H9 (cell line): ENCODE results near the gene GALNT7. TPM values are rescaled to one million over a fixed set of nuclear protein-coding genes. Genes with fewer than 3 reads are reported as not detected.

Source experiments
- DNase-seq: peaks from one replicate; pipeline ENCODE4 v3.0.0-alpha.2; 2017
- H2AFZ ChIP-seq: one replicate; pipeline ENCODE4 v1.6.1; 2013; ENCODE audit warnings: mild to moderate bottlenecking, low read length, control low read depth, moderate library complexity
- H2AK5ac ChIP-seq: 2 replicates; pipeline ENCODE4 v1.6.1; 2013; ENCODE audit warnings: low read length, control low read depth, mixed read lengths; ENCODE audit not compliant: insufficient read length
- H2BK120ac ChIP-seq: one replicate; pipeline ENCODE4 v1.6.1; 2013; ENCODE audit warnings: low read depth, mild to moderate bottlenecking, low read length, control low read depth, inconsistent platforms; ENCODE audit not compliant: poor library complexity, severe bottlenecking
- H2BK12ac ChIP-seq: 2 replicates; pipeline ENCODE4 v1.6.1; 2013; ENCODE audit warnings: low read length, control low read depth, mixed read lengths, low read depth; ENCODE audit not compliant: insufficient read length
- H2BK15ac ChIP-seq: 2 replicates; pipeline ENCODE4 v1.6.1; 2013; ENCODE audit warnings: low read depth, low read length, control low read depth
- H2BK20ac ChIP-seq: one replicate; pipeline ENCODE4 v1.6.1; 2013; ENCODE audit warnings: low read depth, mild to moderate bottlenecking, low read length, control low read depth, inconsistent platforms; ENCODE audit not compliant: poor library complexity, severe bottlenecking
- H2BK5ac ChIP-seq: 2 replicates; pipeline ENCODE4 v1.6.1; 2013; ENCODE audit warnings: low read length, control low read depth, mixed read lengths; ENCODE audit not compliant: insufficient read length
- H3K14ac ChIP-seq: 2 replicates; pipeline ENCODE4 v1.6.1; 2013; ENCODE audit warnings: low read length, control low read depth; ENCODE audit not compliant: insufficient read depth
- H3K18ac ChIP-seq: 2 replicates; pipeline ENCODE4 v1.6.1; 2013; ENCODE audit warnings: low read depth, mild to moderate bottlenecking, mixed read lengths, low read length, control low read depth; ENCODE audit not compliant: insufficient read length
- H3K23ac ChIP-seq: 2 replicates; pipeline ENCODE4 v1.6.1; 2013; ENCODE audit warnings: low read length, control low read depth, mixed read lengths, low read depth; ENCODE audit not compliant: insufficient read length
- H3K23me2 ChIP-seq: 2 replicates; pipeline ENCODE4 v1.6.1; 2013; ENCODE audit warnings: low read depth, mild to moderate bottlenecking, mixed read lengths, low read length, control low read depth; ENCODE audit not compliant: insufficient read length, poor library complexity, severe bottlenecking
- H3K27ac ChIP-seq: 2 replicates; pipeline ENCODE4 v1.5.1; 2013; ENCODE audit warnings: low read length, control low read depth, mixed read lengths, low read depth; ENCODE audit not compliant: insufficient read length
- H3K27me3 ChIP-seq: 2 replicates; pipeline ENCODE4 v1.6.1; 2013; ENCODE audit warnings: low read length, control low read depth, inconsistent platforms; ENCODE audit not compliant: insufficient read depth
- H3K4ac ChIP-seq: 2 replicates; pipeline ENCODE4 v1.6.1; 2013; ENCODE audit warnings: low read depth, mild to moderate bottlenecking, control low read depth, inconsistent platforms, low read length, moderate library complexity
- H3K4me1 ChIP-seq: 2 replicates; pipeline ENCODE4 v1.6.1; 2013; ENCODE audit warnings: low read length, control low read depth, inconsistent platforms; ENCODE audit not compliant: insufficient read depth
- H3K4me2 ChIP-seq: 2 replicates; pipeline ENCODE4 v1.6.1; 2013; ENCODE audit warnings: low read length, control low read depth, mixed read lengths; ENCODE audit not compliant: insufficient read length, insufficient read depth
- H3K56ac ChIP-seq: 2 replicates; pipeline ENCODE4 v1.6.1; 2013; ENCODE audit warnings: low read depth, mild to moderate bottlenecking, mixed read lengths, low read length, control low read depth; ENCODE audit not compliant: insufficient read length
- H3K79me1 ChIP-seq: 2 replicates; pipeline ENCODE4 v1.6.1; 2013; ENCODE audit warnings: low read depth, mild to moderate bottlenecking, moderate library complexity, low read length, control low read depth, inconsistent platforms; ENCODE audit not compliant: insufficient read depth, poor library complexity, severe bottlenecking
- H3K79me2 ChIP-seq: 2 replicates; pipeline ENCODE4 v1.6.1; 2013; ENCODE audit warnings: low read length, control low read depth, inconsistent platforms; ENCODE audit not compliant: insufficient read depth
- H3K9ac ChIP-seq: 2 replicates; pipeline ENCODE4 v1.6.1; 2013; ENCODE audit warnings: low read length, control low read depth, mixed read lengths; ENCODE audit not compliant: insufficient read length; ENCODE audit errors: extremely low read depth
- H3K9me3 ChIP-seq: one replicate; pipeline ENCODE4 v1.6.1; 2013; ENCODE audit warnings: low read depth, low read length, inconsistent platforms; ENCODE audit not compliant: control insufficient read depth
- H3T11ph ChIP-seq: one replicate; pipeline ENCODE4 v1.6.1; 2013; ENCODE audit warnings: mild to moderate bottlenecking, low read length, control low read depth, inconsistent platforms
- H4K20me1 ChIP-seq: one replicate; pipeline ENCODE4 v1.6.1; 2013; ENCODE audit not compliant: control insufficient read depth, insufficient read length, insufficient read depth
- H4K5ac ChIP-seq: 2 replicates; pipeline ENCODE4 v1.6.1; 2013; ENCODE audit warnings: low read depth, mild to moderate bottlenecking, mixed read lengths, low read length, control low read depth; ENCODE audit not compliant: insufficient read length
- H4K8ac ChIP-seq: replicated peaks from 2 replicates; pipeline ENCODE4 v1.6.1; 2013; ENCODE audit warnings: low read length, control low read depth, mixed read lengths, low read depth; ENCODE audit not compliant: insufficient read length
- H4K91ac ChIP-seq: 2 replicates; pipeline ENCODE4 v1.6.1; 2013; ENCODE audit warnings: low read depth, mild to moderate bottlenecking, moderate library complexity, mixed read lengths, low read length, control low read depth; ENCODE audit not compliant: insufficient read length
- H3K27ac Mint-ChIP-seq, 3 experiments: 2 replicates in 2 of 3; 3 replicates in 1 of 3; pipeline ENCODE4 v1.8.0; 2020 to 2021; ENCODE audit warnings: mixed read lengths in 3 of 3, mild to moderate bottlenecking in 1 of 3, moderate library complexity in 1 of 3
- H3K27me3 Mint-ChIP-seq: 2 replicates; pipeline ENCODE4 v1.8.0; 2021; ENCODE audit warnings: low read depth, mild to moderate bottlenecking, moderate library complexity, mixed read lengths
- H3K36me3 Mint-ChIP-seq, 3 experiments: 2 replicates in 2 of 3; 3 replicates in 1 of 3; pipeline ENCODE4 v1.8.0; 2020 to 2021; ENCODE audit warnings: low read depth in 3 of 3, mixed read lengths in 3 of 3; ENCODE audit not compliant: insufficient read depth in 1 of 3
- H3K4me1 Mint-ChIP-seq, 2 experiments: 2 replicates each; pipeline ENCODE4 v1.8.0; 2020; ENCODE audit warnings: mixed read lengths in 2 of 2
- H3K4me3 Mint-ChIP-seq, 2 experiments: 2 replicates in 1 of 2; 3 replicates in 1 of 2; pipeline ENCODE4 v1.8.0; 2020 to 2021; ENCODE audit warnings: mild to moderate bottlenecking in 2 of 2, mixed read lengths in 2 of 2, moderate library complexity in 1 of 2
- H3K9me3 Mint-ChIP-seq, 2 experiments: 2 replicates in 1 of 2; 3 replicates in 1 of 2; pipeline ENCODE4 v1.8.0; 2020; ENCODE audit warnings: mild to moderate bottlenecking in 2 of 2, mixed read lengths in 2 of 2, moderate library complexity in 1 of 2
- CTCF ChIP-seq: fragments of 200-600 bp; sonication (generic); conservative IDR thresholded peaks from 3 replicates; pipeline ENCODE4 v1.8.0; 2021; ENCODE audit warnings: antibody characterized with exemption, mild to moderate bottlenecking
- total RNA-seq: library from RNA; stranded (reverse); gene quantifications from 2 replicates; pipeline ENCODE4 v1.2.1, GENCODE V29; 2021

GALNT7 gene
- total RNA-seq, 1 experiment from 2014 or later = 57.3 TPM

DNA sequence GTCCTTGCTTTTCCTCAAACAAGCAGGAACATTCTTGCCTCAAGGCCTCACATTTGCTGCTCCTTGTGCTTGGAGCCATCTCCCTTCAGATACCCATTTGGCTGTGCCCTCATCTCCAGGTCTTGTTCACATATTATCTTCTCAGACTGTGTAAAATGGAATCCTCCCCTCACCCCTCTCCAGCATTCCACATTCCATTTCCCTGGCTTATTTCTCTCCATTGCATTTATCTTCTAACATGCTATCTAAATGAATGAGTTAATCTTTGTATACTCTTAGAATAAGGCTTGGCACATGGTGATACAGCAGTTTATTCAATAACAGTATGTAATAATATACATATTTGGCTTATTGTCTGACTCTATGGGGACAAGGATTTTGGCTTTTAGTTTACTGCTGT, 8.8 kb upstream of the GALNT7 start:
- H3K9me3 ChIP-seq = no peaks in the 10 kb centered on the region
- no peak overlapping the region for H2BK120ac ChIP-seq
- no peak overlapping the region for H2AK5ac ChIP-seq
- no peak overlapping the region for H4K5ac ChIP-seq
- H3K23me2 ChIP-seq = no peaks in the 10 kb centered on the region
- no peak for DNase-seq
- peaks cover under 1 to 5% (median under 1%) of the 10 kb centered on the region in 3 experiments; a peak in 4 of 7 replicates for H3K36me3 Mint-ChIP-seq
- TF ChIP-seq CTCF = no peak
- no peaks in the 10 kb centered on the region for H3K27me3 Mint-ChIP-seq
- no peaks in the 10 kb centered on the region for H3K79me1 ChIP-seq
- H3K27ac Mint-ChIP-seq = peak overlapping the region in 1 of 3 experiments; percentile 43; a peak in 2 of 7 replicates
- no peak overlapping the region for H3K4me3 Mint-ChIP-seq
- no peaks in the 10 kb centered on the region for H3K4me1 ChIP-seq
- H3K4me2 ChIP-seq = no peak overlapping the region
- peaks cover 5 to 8% of the 10 kb centered on the region in 2 experiments for H3K4me1 Mint-ChIP-seq
- H2BK5ac ChIP-seq = no peak overlapping the region
- H3K9me3 Mint-ChIP-seq = no peaks in the 10 kb centered on the region
- no peak overlapping the region for H3K18ac ChIP-seq
- no peak overlapping the region for H3K23ac ChIP-seq
- H3K9ac ChIP-seq = no peak overlapping the region
- no peak overlapping the region for H3T11ph ChIP-seq
- no peak overlapping the region for H2BK15ac ChIP-seq
- H3K56ac ChIP-seq = no peak overlapping the region
- H2AFZ ChIP-seq = no peak overlapping the region
- no peaks in the 10 kb centered on the region for H4K20me1 ChIP-seq
- H3K4ac ChIP-seq = no peak overlapping the region
- H2BK20ac ChIP-seq = no peak overlapping the region
- H3K27ac ChIP-seq = no peak overlapping the region
- H4K8ac ChIP-seq = no peak overlapping the region
- H3K79me2 ChIP-seq = no peaks in the 10 kb centered on the region
- H2BK12ac ChIP-seq = no peak overlapping the region
- no peak overlapping the region for H4K91ac ChIP-seq
- no peak overlapping the region for H3K14ac ChIP-seq
- H3K27me3 ChIP-seq = no peaks in the 10 kb centered on the region
